ENCODE data around the gene SLC2A11.
"Not testable (repeated sequence)": the region's sequence is repeated elsewhere in the genome, so short reads cannot be mapped to it uniquely, and the experiment has no call there.

Gene SLC2A11

DNA sequence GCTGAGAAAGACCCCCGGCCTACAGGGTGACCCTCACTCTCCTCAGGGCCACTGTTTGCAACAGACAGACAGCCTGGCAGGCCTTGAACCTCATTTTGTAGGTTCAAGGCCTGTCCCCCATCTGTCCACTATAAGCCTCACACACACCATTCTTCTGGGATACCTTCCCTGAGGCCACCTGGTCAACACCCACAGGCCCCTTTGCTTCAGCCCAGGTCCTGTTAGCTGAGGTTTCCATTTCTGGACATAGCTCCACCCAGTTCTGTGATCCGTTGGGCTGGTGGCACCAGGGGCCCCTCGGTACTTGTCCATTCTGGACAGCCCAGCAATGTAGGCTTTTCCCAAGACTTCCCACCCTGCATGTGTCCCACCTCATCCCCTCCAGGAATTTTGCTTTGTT lies 39.6 kb downstream of the SLC2A11 start:
- Histone ChIP-seq H3K36me3 (peaks cover 27% of the 10 kb centered on the region), H3K9me3 (no peaks in the 10 kb centered on the region), H3K4me1 (peaks cover 21% of the 10 kb centered on the region), H3K27me3 (no peaks in the 10 kb centered on the region), H3K4me3 (ENCODE audit: low read depth, low read length) (no peak overlapping the region)
- DNase-seq, result no peak
- TF ChIP-seq, protein P1, sequence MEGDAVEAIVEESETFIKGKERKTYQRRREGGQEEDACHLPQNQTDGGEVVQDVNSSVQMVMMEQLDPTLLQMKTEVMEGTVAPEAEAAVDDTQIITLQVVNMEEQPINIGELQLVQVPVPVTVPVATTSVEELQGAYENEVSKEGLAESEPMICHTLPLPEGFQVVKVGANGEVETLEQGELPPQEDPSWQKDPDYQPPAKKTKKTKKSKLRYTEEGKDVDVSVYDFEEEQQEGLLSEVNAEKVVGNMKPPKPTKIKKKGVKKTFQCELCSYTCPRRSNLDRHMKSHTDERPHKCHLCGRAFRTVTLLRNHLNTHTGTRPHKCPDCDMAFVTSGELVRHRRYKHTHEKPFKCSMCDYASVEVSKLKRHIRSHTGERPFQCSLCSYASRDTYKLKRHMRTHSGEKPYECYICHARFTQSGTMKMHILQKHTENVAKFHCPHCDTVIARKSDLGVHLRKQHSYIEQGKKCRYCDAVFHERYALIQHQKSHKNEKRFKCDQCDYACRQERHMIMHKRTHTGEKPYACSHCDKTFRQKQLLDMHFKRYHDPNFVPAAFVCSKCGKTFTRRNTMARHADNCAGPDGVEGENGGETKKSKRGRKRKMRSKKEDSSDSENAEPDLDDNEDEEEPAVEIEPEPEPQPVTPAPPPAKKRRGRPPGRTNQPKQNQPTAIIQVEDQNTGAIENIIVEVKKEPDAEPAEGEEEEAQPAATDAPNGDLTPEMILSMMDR (IDR thresholded peaks at IDR 0.05; ENCODE audit: low read depth, low read length), result no peak

DNA sequence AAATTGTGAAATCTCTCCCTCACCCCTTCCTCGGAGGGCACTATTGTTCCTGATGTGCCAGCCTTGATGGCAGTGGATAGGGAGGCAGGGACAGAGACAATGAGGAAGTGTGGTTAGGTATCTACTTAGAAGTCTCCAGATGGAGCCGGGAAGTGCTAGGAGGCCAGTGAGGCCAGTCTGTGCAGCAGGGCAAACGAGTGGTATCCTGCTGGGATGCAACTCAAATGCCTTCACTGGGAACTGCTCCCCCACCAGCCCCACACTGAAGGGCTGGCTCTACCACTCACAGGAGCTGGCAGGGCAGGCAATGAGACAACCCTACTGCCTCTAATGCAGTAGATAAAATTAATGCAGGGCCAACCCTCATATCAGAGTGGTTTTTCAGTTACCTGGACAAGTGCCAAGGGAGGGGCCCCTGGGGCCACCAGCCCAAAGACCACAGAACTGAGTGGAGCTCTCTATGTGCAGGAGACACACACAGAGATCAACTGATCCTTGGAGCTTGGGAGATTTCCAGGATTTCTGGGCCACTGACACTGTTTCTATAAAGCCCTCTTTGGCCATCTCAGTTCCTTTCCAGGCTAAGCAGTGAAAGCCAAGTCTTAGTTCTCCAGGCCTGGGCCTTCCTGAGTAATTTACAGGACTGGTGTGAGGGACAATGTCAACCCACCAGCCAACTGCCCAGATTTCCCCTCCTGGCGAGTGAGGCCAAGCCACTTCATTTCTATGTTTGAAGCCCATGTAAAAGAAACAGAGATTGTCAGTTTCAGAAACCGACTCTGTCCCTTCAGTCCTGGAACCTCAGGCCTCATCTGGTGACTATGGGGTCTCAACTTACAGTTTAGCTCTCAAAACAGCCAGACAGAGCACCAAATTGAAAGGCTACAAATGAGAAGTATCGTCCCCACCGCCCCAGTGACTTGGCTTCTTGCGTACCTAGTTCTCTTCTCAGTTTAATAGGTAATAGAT lies 40.6 kb downstream of the SLC2A11 start:
- TF ChIP-seq, protein P1 (IDR thresholded peaks at IDR 0.05; ENCODE audit: low read depth, low read length), result no peak
- Histone ChIP-seq H3K4me1 (peaks cover 21% of the 10 kb centered on the region), H3K4me3 (ENCODE audit: low read depth, low read length) (no peak overlapping the region), H3K36me3 (peaks cover 27% of the 10 kb centered on the region), H3K9me3 (no peaks in the 10 kb centered on the region), H3K27me3 (no peaks in the 10 kb centered on the region)
- peak; percentile 63 for DNase-seq

DNA sequence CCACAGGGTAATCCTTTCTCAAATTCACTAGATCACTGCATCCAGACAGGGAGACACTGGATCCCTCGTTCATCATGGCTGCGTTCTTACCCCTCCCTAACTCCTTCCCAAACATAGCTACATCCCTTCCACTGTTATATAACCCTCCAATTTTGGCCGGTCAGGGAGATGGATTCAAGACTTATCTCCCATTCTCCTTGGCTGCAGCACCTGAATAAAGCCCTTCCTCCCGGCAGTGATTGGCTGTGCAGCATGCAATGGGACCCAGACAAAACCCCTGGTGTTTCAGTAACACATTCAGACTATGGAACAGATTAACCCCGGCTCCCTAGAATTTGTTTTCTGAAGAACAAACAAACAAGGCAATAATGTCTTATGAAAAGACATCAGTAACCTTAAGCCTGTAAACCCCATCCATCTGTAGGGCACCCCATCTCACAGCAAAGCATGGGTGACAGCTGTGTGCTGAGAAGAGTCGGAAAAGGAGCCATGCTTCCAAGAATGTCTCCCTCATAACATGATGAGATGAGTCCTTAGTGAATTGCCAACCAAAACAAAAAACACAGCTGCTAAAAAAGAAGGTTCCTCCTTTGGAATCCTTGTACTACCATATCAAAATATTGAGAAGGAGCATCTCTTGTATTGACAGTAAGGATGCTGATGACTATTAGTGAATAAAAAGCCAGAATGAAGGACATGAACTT lies 41.5 kb downstream of the SLC2A11 start:
- TF ChIP-seq, protein P1 (IDR thresholded peaks at IDR 0.05; ENCODE audit: low read depth, low read length), result no peak
- Histone ChIP-seq H3K9me3 (no peaks in the 10 kb centered on the region), H3K27me3 (no peaks in the 10 kb centered on the region)

DNA sequence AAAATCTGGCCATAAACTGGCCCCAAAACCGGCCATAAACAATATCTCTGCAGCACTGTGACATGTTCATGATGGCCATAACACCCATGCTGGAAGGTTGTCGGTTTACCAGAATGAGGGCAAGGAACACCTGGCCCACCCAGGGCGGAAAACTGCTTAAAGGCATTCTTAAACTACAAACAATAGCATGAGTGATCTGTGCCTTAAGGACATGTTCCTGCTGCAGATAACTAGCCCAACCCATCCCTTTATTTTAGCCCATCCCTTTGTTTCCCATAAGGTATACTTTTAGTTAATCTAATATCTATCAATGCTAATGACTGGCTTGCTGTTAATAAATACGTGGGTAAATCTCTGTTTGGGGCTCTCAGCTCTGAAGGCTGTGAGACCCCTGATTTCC lies 42.6 kb downstream of the SLC2A11 start:
- H3K9me3 ChIP-seq; H3K27me3 ChIP-seq; DNase-seq; H3K4me3 ChIP-seq (ENCODE audit: low read depth, low read length): not testable (repeated sequence)
- Histone ChIP-seq H3K36me3 (peaks cover 22% of the 10 kb centered on the region), H3K4me1 (peaks cover 21% of the 10 kb centered on the region)

More for the DNA sequence above, 41.5 kb downstream of the SLC2A11 start:
- peaks cover 27% of the 10 kb centered on the region for H3K36me3 ChIP-seq
- DNase-seq, result no peak
- H3K4me1 ChIP-seq, result peaks cover 21% of the 10 kb centered on the region
- H3K4me3 ChIP-seq (ENCODE audit: low read depth, low read length), result no peak overlapping the region

DNA sequence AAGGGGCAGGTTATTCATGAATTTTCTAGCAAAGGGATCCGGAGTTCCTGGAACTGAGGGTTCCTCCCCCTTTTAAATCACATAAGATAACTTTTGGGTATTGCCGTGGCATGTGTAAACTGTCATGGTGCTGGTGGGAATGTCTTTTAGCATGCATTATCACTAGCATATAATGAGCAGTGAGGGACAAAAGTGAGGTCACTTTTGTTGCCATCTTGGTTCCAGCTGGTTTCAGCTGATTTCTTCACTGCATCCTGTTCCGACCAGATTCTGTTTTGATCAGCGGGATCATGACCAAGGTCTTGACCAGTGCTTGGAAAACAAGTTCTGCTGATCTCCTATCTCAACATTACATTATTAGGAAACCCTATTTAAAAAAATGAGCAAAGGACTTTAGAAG lies 43.9 kb downstream of the SLC2A11 start:
- Histone ChIP-seq H3K4me1 (peaks cover 14% of the 10 kb centered on the region), H3K9me3 (no peaks in the 10 kb centered on the region), H3K4me3 (ENCODE audit: low read depth, low read length) (no peak overlapping the region), H3K36me3 (peaks cover 8% of the 10 kb centered on the region), H3K27me3 (no peaks in the 10 kb centered on the region)
- TF ChIP-seq, protein P1 (IDR thresholded peaks at IDR 0.05; ENCODE audit: low read depth, low read length), result no peak
- DNase-seq, result no peak

DNA sequence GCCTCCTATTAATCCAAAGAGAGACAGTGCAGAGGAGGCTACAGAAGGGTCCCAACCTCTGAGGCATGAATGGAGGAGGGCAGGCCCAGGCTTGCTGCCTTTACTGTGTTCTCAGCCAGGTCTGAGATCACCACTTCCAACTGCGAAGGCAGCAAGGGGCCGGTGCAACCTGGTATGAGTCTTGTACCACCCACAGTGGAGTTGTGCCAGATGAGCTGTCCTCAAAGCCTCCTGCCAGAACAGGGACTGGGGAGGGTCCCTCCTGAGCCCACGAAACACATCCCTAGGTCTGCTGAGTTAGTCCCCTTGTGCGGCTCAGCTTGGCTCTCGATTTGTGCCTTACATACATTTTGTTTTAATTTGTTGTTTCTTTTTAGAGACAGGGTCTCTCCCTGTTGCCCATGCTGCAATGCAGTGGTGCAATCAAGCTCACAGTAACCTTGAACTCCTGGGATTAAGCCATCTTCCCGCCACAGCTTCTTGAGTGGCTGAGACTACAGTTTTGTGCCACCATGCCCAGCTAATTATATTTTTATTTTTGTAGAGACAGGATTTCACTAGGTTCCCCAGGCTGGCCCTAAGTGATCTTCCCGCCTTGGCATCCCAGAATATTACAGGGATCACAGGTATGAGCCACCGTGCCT lies 45.8 kb downstream of the SLC2A11 start:
- Histone ChIP-seq H3K27me3 (no peaks in the 10 kb centered on the region), H3K4me3 (ENCODE audit: low read depth, low read length) (no peak overlapping the region), H3K9me3 (no peaks in the 10 kb centered on the region), H3K36me3 (no peaks in the 10 kb centered on the region), H3K4me1 (peaks cover 10% of the 10 kb centered on the region)
- TF ChIP-seq, protein P1 (IDR thresholded peaks at IDR 0.05; ENCODE audit: low read depth, low read length), result no peak
- DNase-seq, result no peak

Data from BE2C (cell line).